ENCODE measurements around the gene CHSY1. TPM values are rescaled to one million over a fixed set of nuclear protein-coding genes. Genes with fewer than 3 reads are reported as not detected.

CHSY1 gene
- total and polyA plus RNA-seq, 9 donors: 23.0 to 69.9 (median 33.0) TPM

- intact Hi-C loops (cut with DNase I): loop anchor here in 1 of 4 donors (10.0 kb wide), 1 partner anchor 66 kb away; no protein-coding TSS in a partner anchor
- H3K36me3 ChIP-seq: no peaks in the 10 kb centered on the region
- no peaks in the 10 kb centered on the region for H3K27me3 ChIP-seq
- no peak overlapping the region for H3K4me3 ChIP-seq
- DNase-seq: no peak
- no peak overlapping the region for H3K27ac ChIP-seq
- H3K9me3 ChIP-seq: no peaks in the 10 kb centered on the region
- TF ChIP-seq CTCF (IDR thresholded peaks at IDR 0.05) (no peak), POLR2A (IDR thresholded peaks at IDR 0.05) (no peak), EP300 (IDR thresholded peaks at IDR 0.05) (no peak)
- WGBS, 3 donors: 85 to 94% (median 86%) methylated on average over 4 of the region's 4 CpGs
- peaks cover 7% of the 10 kb centered on the region for H3K4me1 ChIP-seq (ENCODE audit: insufficient read depth)
Observed at GRCh38 chr15:101178931-101179330, 72.9 kb downstream of the CHSY1 start.

GRCh38 chr15:101178479-101178878, 73.4 kb downstream of the CHSY1 start:
- intact Hi-C loops (cut with DNase I): loop anchor here in 1 of 4 donors (10.0 kb wide), 1 partner anchor 66 kb away; no protein-coding TSS in a partner anchor
- WGBS, 3 donors: 94 to 98% (median 97%) methylated on average over 18 of the region's 18 CpGs

DNA sequence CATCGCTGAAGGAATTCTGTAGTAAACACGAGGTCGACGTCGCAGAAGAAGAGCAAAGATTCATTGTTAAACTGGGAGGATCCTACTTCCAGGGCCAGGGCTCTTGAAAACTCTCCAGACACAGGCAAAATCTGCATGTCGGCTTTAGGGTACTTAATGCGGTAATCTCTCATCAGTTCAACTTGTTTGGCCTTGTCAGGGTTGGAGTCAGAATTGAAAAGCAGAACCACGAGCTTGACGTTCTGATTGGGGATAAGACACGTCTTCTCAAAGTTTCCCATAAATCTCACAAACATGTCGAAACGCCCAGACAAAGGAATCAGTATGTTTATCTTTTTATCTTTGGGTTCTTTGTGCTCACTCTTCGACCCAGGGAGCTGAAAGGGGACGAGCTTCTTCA, 74.0 kb downstream of the CHSY1 start:
- H3K9me3 ChIP-seq: no peaks in the 10 kb centered on the region
- no peak overlapping the region for H3K4me3 ChIP-seq
- TF ChIP-seq POLR2A (IDR thresholded peaks at IDR 0.05) (no peak), CTCF (IDR thresholded peaks at IDR 0.05) (no peak), EP300 (IDR thresholded peaks at IDR 0.05) (no peak)
- no peak overlapping the region for H3K27ac ChIP-seq
- intact Hi-C loops (cut with DNase I): loop anchor here in 1 of 4 donors (10.0 kb wide), 1 partner anchor 67 kb away; no protein-coding TSS in a partner anchor
- no peaks in the 10 kb centered on the region for H3K36me3 ChIP-seq
- no peak for DNase-seq
- peaks cover 6% of the 10 kb centered on the region for H3K4me1 ChIP-seq (ENCODE audit: insufficient read depth)
- H3K27me3 ChIP-seq: no peaks in the 10 kb centered on the region
- WGBS, 3 donors: 90 to 93% (median 92%) methylated on average over 14 of the region's 14 CpGs

More at GRCh38 chr15:101178479-101178878, 73.4 kb downstream of the CHSY1 start:
- Histone ChIP-seq H3K27ac (no peak overlapping the region), H3K27me3 (no peaks in the 10 kb centered on the region), H3K9me3 (no peaks in the 10 kb centered on the region), H3K4me3 (no peak overlapping the region), H3K4me1 (ENCODE audit: insufficient read depth) (peaks cover 6% of the 10 kb centered on the region), H3K36me3 (no peaks in the 10 kb centered on the region)
- TF ChIP-seq CTCF (IDR thresholded peaks at IDR 0.05) (no peak), EP300 (IDR thresholded peaks at IDR 0.05) (no peak)
- no peak for DNase-seq

DNA sequence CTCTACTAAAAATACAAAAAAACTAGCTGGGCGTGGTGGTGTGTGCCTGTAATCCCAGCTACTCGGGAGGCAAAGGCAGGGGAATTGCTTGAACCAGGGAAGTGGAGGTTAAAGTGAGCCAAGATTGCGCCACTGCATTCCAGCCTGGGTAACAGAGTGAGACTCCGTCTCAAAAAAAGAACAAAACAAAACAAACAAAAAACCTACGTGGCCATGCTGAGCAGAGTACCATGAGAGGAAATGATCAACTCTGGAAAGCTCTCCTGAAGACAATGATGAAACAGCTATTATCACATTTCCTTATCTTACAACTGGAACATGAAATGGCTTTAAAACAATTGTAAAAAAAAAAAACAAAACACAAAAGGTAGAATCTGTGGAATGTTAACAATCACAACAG, 75.2 kb downstream of the CHSY1 start:
- H3K27me3 ChIP-seq: no peaks in the 10 kb centered on the region
- 44 to 55% (median 47%) methylated on average over 5 of the region's 5 CpGs for WGBS, 3 donors
- TF ChIP-seq POLR2A (IDR thresholded peaks at IDR 0.05): no peak
- no peak for TF ChIP-seq CTCF (IDR thresholded peaks at IDR 0.05)
- TF ChIP-seq EP300 (IDR thresholded peaks at IDR 0.05): no peak
- H3K4me3 ChIP-seq: no peak overlapping the region
- H3K27ac ChIP-seq: no peak overlapping the region
- H3K4me1 ChIP-seq (ENCODE audit: insufficient read depth): peaks cover 6% of the 10 kb centered on the region
- H3K36me3 ChIP-seq: no peaks in the 10 kb centered on the region
- DNase-seq: no peak
- H3K9me3 ChIP-seq: no peaks in the 10 kb centered on the region
- intact Hi-C loops (cut with DNase I): loop anchor here in 1 of 4 donors (10.0 kb wide), 1 partner anchor 68 kb away; no protein-coding TSS in a partner anchor
